HEK293 (cell line): ENCODE results near the gene PITHD1.

ENCODE experiments used
- OSR2 ChIP-seq: fragments of 450-650 bp; formaldehyde crosslinking; IDR thresholded peaks from 2 replicates; pipeline ENCODE4 v1.5.1; 2016; ENCODE audit warnings: missing biosample characterization, missing genetic modification characterization
- WT1 ChIP-seq: fragments of 450-650 bp; formaldehyde crosslinking; IDR thresholded peaks from 2 replicates; pipeline ENCODE4 v1.5.1; 2016; ENCODE audit warnings: missing biosample characterization, missing genetic modification characterization
- YY1 ChIP-seq: fragments of 450-650 bp; formaldehyde crosslinking; IDR thresholded peaks from 2 replicates; pipeline ENCODE4 v1.5.1; 2018; ENCODE audit warnings: missing biosample characterization, missing genetic modification characterization
- ZBTB20 ChIP-seq: fragments of 450-650 bp; formaldehyde crosslinking; IDR thresholded peaks from 2 replicates; pipeline ENCODE4 v1.5.1; 2016; ENCODE audit warnings: missing biosample characterization, missing genetic modification characterization
- ZNF174 ChIP-seq: fragments of 450-650 bp; formaldehyde crosslinking; IDR thresholded peaks from 2 replicates; pipeline ENCODE4 v1.5.0; 2017; ENCODE audit warnings: missing biosample characterization, mild to moderate bottlenecking, missing genetic modification characterization
- ZNF785 ChIP-seq: fragments of 450-650 bp; formaldehyde crosslinking; IDR thresholded peaks from 2 replicates; pipeline ENCODE4 v1.5.1; 2016; ENCODE audit warnings: missing biosample characterization, missing genetic modification characterization
- TF ChIP-seq, protein P1 (sequence below): fragments of 450-650 bp; formaldehyde crosslinking; IDR thresholded peaks from 2 replicates; pipeline ENCODE4 v1.5.1; 2017; ENCODE audit warnings: missing biosample characterization, missing genetic modification characterization
- TF ChIP-seq, protein P2 (sequence below): fragments of 450-650 bp; formaldehyde crosslinking; IDR thresholded peaks from 2 replicates; pipeline ENCODE4 v1.5.1; 2016; ENCODE audit warnings: missing biosample characterization, missing genetic modification characterization
- TF ChIP-seq, protein P3 (sequence below): fragments of 450-650 bp; formaldehyde crosslinking; IDR thresholded peaks from 2 replicates; pipeline ENCODE4 v1.5.1; 2016; ENCODE audit warnings: missing biosample characterization, missing genetic modification characterization
- TF ChIP-seq, protein P4 (sequence below): fragments of 450-650 bp; formaldehyde crosslinking; IDR thresholded peaks from 2 replicates; pipeline ENCODE4 v1.5.1; 2016; ENCODE audit warnings: missing biosample characterization, missing genetic modification characterization
- TF ChIP-seq, protein P5 (sequence below): fragments of 450-650 bp; formaldehyde crosslinking; IDR thresholded peaks from 2 replicates; pipeline ENCODE4 v1.5.1; 2016; ENCODE audit warnings: missing biosample characterization, missing genetic modification characterization, low read depth

DNA sequence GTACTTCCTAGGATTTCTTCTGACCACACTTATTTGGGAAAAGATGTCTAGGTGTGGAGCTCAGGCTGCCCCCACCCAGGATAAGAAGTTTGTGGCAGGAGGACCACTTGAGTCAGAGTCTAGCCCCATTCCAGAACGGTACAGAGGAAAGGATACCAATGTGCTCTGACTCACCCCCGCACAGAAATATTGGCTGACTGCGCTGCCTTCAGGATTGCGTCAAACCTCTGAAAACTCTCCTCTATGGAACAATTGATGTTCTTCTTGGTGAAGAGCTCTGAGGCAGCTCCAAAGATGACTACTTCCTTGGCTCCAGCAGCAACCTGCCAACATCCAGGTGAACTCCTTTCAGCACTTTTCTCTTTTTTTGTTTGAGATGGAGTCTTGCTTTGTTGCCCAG is 35.8 kb downstream of the PITHD1 start:
- TF ChIP-seq, protein P1, sequence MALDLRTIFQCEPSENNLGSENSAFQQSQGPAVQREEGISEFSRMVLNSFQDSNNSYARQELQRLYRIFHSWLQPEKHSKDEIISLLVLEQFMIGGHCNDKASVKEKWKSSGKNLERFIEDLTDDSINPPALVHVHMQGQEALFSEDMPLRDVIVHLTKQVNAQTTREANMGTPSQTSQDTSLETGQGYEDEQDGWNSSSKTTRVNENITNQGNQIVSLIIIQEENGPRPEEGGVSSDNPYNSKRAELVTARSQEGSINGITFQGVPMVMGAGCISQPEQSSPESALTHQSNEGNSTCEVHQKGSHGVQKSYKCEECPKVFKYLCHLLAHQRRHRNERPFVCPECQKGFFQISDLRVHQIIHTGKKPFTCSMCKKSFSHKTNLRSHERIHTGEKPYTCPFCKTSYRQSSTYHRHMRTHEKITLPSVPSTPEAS (tag by site-specific recombination) = no peak
- TF ChIP-seq ZBTB20 (tag by site-specific recombination) (no peak), YY1 (tag by site-specific recombination) (no peak), OSR2 (tag by site-specific recombination) (no peak), WT1 (no peak), ZNF785 (no peak), ZNF174 (tag by site-specific recombination) (no peak)
- TF ChIP-seq, protein P2, sequence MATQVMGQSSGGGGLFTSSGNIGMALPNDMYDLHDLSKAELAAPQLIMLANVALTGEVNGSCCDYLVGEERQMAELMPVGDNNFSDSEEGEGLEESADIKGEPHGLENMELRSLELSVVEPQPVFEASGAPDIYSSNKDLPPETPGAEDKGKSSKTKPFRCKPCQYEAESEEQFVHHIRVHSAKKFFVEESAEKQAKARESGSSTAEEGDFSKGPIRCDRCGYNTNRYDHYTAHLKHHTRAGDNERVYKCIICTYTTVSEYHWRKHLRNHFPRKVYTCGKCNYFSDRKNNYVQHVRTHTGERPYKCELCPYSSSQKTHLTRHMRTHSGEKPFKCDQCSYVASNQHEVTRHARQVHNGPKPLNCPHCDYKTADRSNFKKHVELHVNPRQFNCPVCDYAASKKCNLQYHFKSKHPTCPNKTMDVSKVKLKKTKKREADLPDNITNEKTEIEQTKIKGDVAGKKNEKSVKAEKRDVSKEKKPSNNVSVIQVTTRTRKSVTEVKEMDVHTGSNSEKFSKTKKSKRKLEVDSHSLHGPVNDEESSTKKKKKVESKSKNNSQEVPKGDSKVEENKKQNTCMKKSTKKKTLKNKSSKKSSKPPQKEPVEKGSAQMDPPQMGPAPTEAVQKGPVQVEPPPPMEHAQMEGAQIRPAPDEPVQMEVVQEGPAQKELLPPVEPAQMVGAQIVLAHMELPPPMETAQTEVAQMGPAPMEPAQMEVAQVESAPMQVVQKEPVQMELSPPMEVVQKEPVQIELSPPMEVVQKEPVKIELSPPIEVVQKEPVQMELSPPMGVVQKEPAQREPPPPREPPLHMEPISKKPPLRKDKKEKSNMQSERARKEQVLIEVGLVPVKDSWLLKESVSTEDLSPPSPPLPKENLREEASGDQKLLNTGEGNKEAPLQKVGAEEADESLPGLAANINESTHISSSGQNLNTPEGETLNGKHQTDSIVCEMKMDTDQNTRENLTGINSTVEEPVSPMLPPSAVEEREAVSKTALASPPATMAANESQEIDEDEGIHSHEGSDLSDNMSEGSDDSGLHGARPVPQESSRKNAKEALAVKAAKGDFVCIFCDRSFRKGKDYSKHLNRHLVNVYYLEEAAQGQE (tag by site-specific recombination) = no peak
- TF ChIP-seq, protein P3, sequence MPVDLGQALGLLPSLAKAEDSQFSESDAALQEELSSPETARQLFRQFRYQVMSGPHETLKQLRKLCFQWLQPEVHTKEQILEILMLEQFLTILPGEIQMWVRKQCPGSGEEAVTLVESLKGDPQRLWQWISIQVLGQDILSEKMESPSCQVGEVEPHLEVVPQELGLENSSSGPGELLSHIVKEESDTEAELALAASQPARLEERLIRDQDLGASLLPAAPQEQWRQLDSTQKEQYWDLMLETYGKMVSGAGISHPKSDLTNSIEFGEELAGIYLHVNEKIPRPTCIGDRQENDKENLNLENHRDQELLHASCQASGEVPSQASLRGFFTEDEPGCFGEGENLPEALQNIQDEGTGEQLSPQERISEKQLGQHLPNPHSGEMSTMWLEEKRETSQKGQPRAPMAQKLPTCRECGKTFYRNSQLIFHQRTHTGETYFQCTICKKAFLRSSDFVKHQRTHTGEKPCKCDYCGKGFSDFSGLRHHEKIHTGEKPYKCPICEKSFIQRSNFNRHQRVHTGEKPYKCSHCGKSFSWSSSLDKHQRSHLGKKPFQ (tag by site-specific recombination) = no peak
- TF ChIP-seq, protein P4, sequence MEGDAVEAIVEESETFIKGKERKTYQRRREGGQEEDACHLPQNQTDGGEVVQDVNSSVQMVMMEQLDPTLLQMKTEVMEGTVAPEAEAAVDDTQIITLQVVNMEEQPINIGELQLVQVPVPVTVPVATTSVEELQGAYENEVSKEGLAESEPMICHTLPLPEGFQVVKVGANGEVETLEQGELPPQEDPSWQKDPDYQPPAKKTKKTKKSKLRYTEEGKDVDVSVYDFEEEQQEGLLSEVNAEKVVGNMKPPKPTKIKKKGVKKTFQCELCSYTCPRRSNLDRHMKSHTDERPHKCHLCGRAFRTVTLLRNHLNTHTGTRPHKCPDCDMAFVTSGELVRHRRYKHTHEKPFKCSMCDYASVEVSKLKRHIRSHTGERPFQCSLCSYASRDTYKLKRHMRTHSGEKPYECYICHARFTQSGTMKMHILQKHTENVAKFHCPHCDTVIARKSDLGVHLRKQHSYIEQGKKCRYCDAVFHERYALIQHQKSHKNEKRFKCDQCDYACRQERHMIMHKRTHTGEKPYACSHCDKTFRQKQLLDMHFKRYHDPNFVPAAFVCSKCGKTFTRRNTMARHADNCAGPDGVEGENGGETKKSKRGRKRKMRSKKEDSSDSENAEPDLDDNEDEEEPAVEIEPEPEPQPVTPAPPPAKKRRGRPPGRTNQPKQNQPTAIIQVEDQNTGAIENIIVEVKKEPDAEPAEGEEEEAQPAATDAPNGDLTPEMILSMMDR (tag by site-specific recombination) = no peak
- TF ChIP-seq, protein P5, sequence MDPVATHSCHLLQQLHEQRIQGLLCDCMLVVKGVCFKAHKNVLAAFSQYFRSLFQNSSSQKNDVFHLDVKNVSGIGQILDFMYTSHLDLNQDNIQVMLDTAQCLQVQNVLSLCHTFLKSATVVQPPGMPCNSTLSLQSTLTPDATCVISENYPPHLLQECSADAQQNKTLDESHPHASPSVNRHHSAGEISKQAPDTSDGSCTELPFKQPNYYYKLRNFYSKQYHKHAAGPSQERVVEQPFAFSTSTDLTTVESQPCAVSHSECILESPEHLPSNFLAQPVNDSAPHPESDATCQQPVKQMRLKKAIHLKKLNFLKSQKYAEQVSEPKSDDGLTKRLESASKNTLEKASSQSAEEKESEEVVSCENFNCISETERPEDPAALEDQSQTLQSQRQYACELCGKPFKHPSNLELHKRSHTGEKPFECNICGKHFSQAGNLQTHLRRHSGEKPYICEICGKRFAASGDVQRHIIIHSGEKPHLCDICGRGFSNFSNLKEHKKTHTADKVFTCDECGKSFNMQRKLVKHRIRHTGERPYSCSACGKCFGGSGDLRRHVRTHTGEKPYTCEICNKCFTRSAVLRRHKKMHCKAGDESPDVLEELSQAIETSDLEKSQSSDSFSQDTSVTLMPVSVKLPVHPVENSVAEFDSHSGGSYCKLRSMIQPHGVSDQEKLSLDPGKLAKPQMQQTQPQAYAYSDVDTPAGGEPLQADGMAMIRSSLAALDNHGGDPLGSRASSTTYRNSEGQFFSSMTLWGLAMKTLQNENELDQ (tag by site-specific recombination) = no peak
